SK-N-MC (cell line): ENCODE data around the gene ESYT1.

Source experiments
- DNase-seq: peaks from one replicate; pipeline ENCODE4 v3.0.0-alpha.2; 2011; ENCODE audit warnings: low read depth, low spot score
- H3K27ac ChIP-seq: fragments of 200-600 bp; sonication (generic); 2 replicates; pipeline ENCODE4 v1.5.1; 2016; ENCODE audit warnings: mixed run types
- H3K36me3 ChIP-seq: fragments of 200-600 bp; sonication (generic); 2 replicates; pipeline ENCODE4 v1.6.1; 2017; ENCODE audit warnings: antibody characterized with exemption, low read length, mixed read lengths; ENCODE audit not compliant: insufficient read depth
- H3K4me3 ChIP-seq: fragments of 200-600 bp; sonication (generic); 2 replicates; pipeline ENCODE4 v1.5.1; 2016
- H3K9ac ChIP-seq: fragments of 200-600 bp; sonication (generic); 2 replicates; pipeline ENCODE4 v1.8.0; 2017; ENCODE audit warnings: mixed run types, mixed read lengths; ENCODE audit not compliant: insufficient read length
- H3K9me3 ChIP-seq: fragments of 200-600 bp; sonication (generic); 2 replicates; pipeline ENCODE4 v1.6.1; 2017; ENCODE audit warnings: low read depth, mild to moderate bottlenecking, antibody characterized with exemption, low read length, moderate library complexity, mixed read lengths
- EZH2 ChIP-seq: fragments of 200-600 bp; sonication (generic); IDR thresholded peaks from one replicate; pipeline ENCODE4 v1.6.1; 2017; ENCODE audit warnings: antibody characterized with exemption
- FOXP2 ChIP-seq: optimal IDR thresholded peaks from 2 replicates; pipeline ENCODE3; 2011; ENCODE audit warnings: mild to moderate bottlenecking, moderate library complexity; ENCODE audit not compliant: insufficient read depth; ENCODE audit errors: extremely low read length, control extremely low read depth
- POLR2AphosphoS5 ChIP-seq: IDR thresholded peaks from 2 replicates; pipeline ENCODE4 v1.6.1; 2012; ENCODE audit warnings: mild to moderate bottlenecking, low read depth, low read length, borderline replicate concordance

ESYT1 gene

GRCh38 chr12:56121204-56121870, 6.7 kb upstream of the ESYT1 start:
- Histone ChIP-seq H3K9me3 (no peaks in the 10 kb centered on the region), H3K27ac (no peak overlapping the region), H3K4me3 (no peak overlapping the region), H3K36me3 (peaks cover 29% of the 10 kb centered on the region), H3K9ac (no peak overlapping the region)
- TF ChIP-seq POLR2AphosphoS5 (no peak), FOXP2 (no peak), EZH2 (no peak)
- DNase-seq: no peak

- no peak for TF ChIP-seq EZH2
- no peak for TF ChIP-seq POLR2AphosphoS5
- no peak for TF ChIP-seq FOXP2
- Histone ChIP-seq H3K9ac (no peak overlapping the region), H3K4me3 (no peak overlapping the region), H3K27ac (no peak overlapping the region), H3K36me3 (peaks cover 21% of the 10 kb centered on the region), H3K9me3 (no peaks in the 10 kb centered on the region)
- no peak for DNase-seq
Observed at GRCh38 chr12:56122637-56123036, 5.4 kb upstream of the ESYT1 start.

GRCh38 chr12:56124133-56124532, 3.9 kb upstream of the ESYT1 start:
- H3K36me3 ChIP-seq: peaks cover 19% of the 10 kb centered on the region; the same call in 1 of the 2 replicates
- no peak for DNase-seq
- no peak for TF ChIP-seq EZH2
- no peak for TF ChIP-seq POLR2AphosphoS5
- TF ChIP-seq FOXP2: no peak
- no peaks in the 10 kb centered on the region for H3K9me3 ChIP-seq
- peak overlapping the region; percentile 76 for H3K27ac ChIP-seq
- H3K4me3 ChIP-seq: no peak overlapping the region
- peak overlapping the region; percentile 42 for H3K9ac ChIP-seq

GRCh38 chr12:56126732-56127239, 1.3 kb upstream of the ESYT1 start:
- DNase-seq: no peak
- TF ChIP-seq FOXP2 (no peak), EZH2 (no peak), POLR2AphosphoS5 (no peak)
- Histone ChIP-seq H3K9ac (peak overlapping the region; percentile 84), H3K36me3 (peaks cover 14% of the 10 kb centered on the region), H3K9me3 (no peaks in the 10 kb centered on the region), H3K4me3 (peak overlapping the region; percentile 78), H3K27ac (peak overlapping the region; percentile 92)

GRCh38 chr12:56127485-56127887, 581 bp upstream of the ESYT1 start:
- no peaks in the 10 kb centered on the region for H3K9me3 ChIP-seq
- peak overlapping the region; percentile 78 for H3K4me3 ChIP-seq
- H3K36me3 ChIP-seq: peaks cover 21% of the 10 kb centered on the region
- no peak for DNase-seq
- no peak for TF ChIP-seq EZH2
- TF ChIP-seq FOXP2: no peak
- no peak for TF ChIP-seq POLR2AphosphoS5
- H3K27ac ChIP-seq: peak overlapping the region; percentile 92
- H3K9ac ChIP-seq: peak overlapping the region; percentile 84

- Histone ChIP-seq H3K36me3 (peaks cover 31% of the 10 kb centered on the region), H3K27ac (no peak overlapping the region), H3K9me3 (no peaks in the 10 kb centered on the region), H3K4me3 (peak overlapping the region; percentile 89), H3K9ac (peak overlapping the region; percentile 84)
- TF ChIP-seq FOXP2 (no peak), POLR2AphosphoS5 (no peak), EZH2 (no peak)
- no peak for DNase-seq
Observed at GRCh38 chr12:56128670-56129205, 671 bp downstream of the ESYT1 start.

GRCh38 chr12:56129206-56129941, 1.3 kb downstream of the ESYT1 start:
- H3K36me3 ChIP-seq: peaks cover 38% of the 10 kb centered on the region
- H3K9ac ChIP-seq: peak overlapping the region; percentile 84
- H3K9me3 ChIP-seq: no peaks in the 10 kb centered on the region
- peak; percentile 41; the same call in 1 of the 2 replicates for TF ChIP-seq POLR2AphosphoS5
- no peak for TF ChIP-seq EZH2
- no peak overlapping the region for H3K27ac ChIP-seq
- peak overlapping the region; percentile 89 for H3K4me3 ChIP-seq
- DNase-seq: no peak

- peaks cover 42% of the 10 kb centered on the region for H3K36me3 ChIP-seq
- no peak overlapping the region for H3K27ac ChIP-seq
- no peak overlapping the region for H3K9ac ChIP-seq
- no peak for DNase-seq
- no peaks in the 10 kb centered on the region for H3K9me3 ChIP-seq
- peak overlapping the region; percentile 89; the same call in 1 of the 2 replicates for H3K4me3 ChIP-seq
- TF ChIP-seq POLR2AphosphoS5: no peak
- no peak for TF ChIP-seq EZH2
- TF ChIP-seq FOXP2: no peak
Observed at GRCh38 chr12:56129942-56130495, 2.0 kb downstream of the ESYT1 start.
